Testis (tissue), 2 donors: ENCODE results near the gene MRPL32.
A peak's percentile ranks its signal among the peaks of the same experiment; 100 is the strongest.

ENCODE experiments used
- POLR2A ChIP-seq: fragments of 450-650 bp; IDR thresholded peaks from one replicate; pipeline ENCODE4 v1.6.1; 2017; ENCODE audit warnings: antibody characterized with exemption, mild to moderate bottlenecking, moderate library complexity
- TF ChIP-seq, protein P1 (sequence below), 3 experiments: fragments of 450-650 bp in 2 of 3; fragments of 200-600 bp in 1 of 3; sonication (generic) in 1 of 3; IDR thresholded peaks; one replicate each; pipeline ENCODE4 v1.5.1; 2016 to 2019; ENCODE audit warnings: antibody characterized with exemption in 3 of 3, mild to moderate bottlenecking in 2 of 3, moderate library complexity in 1 of 3

DNA sequence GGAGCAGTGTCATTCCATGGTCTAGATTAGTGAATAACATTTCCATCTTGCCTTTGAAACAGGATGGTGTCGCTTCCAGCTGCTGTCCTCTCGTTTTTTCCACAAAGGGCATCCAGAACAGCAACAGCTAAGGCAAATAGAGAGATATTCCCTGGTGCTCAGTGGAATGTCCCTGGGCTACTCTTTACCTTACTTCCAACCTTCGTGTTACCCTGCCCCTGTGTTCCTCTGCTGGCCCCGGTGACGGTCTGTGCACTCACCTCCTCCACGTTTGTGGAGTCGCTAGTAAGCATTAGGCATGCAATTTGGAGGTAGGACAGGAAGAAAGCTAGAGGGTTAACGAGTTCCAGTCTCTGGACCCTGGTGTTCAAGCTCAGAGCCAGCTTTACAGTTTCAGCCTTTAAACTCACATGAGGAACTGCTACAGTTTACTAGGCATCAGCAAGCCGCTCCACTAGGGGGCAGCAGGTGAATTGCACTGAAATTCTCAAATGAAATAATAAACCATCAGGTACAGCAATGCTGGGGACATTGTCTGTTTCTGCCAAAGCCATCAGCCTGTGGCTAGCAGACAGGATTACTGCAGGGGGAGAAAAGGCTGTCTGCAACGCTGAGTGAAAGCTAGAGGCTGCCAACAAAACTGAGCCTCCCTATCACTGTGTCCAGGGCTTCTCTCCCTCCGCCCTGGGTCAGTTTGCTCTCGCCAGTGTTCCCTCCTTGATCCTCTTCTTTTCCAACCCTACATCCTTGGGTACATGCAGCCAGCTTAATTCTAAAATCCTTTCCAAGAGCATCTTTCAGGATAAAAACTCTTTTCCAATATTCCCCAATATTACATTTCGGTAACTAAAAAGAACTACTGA, 9.0 kb downstream of the MRPL32 start:
- TF ChIP-seq POLR2A, result no peak
- TF ChIP-seq, protein P1, sequence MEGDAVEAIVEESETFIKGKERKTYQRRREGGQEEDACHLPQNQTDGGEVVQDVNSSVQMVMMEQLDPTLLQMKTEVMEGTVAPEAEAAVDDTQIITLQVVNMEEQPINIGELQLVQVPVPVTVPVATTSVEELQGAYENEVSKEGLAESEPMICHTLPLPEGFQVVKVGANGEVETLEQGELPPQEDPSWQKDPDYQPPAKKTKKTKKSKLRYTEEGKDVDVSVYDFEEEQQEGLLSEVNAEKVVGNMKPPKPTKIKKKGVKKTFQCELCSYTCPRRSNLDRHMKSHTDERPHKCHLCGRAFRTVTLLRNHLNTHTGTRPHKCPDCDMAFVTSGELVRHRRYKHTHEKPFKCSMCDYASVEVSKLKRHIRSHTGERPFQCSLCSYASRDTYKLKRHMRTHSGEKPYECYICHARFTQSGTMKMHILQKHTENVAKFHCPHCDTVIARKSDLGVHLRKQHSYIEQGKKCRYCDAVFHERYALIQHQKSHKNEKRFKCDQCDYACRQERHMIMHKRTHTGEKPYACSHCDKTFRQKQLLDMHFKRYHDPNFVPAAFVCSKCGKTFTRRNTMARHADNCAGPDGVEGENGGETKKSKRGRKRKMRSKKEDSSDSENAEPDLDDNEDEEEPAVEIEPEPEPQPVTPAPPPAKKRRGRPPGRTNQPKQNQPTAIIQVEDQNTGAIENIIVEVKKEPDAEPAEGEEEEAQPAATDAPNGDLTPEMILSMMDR (IDR thresholded peaks at IDR 0.05), result peak; percentile 53 to 89 (median 82)
